HG03159 (cell line): Measurements from ENCODE around the gene PRR5L.

Experiments
- ATAC-seq: cut with Tn5 transposase; IDR thresholded peaks from one replicate; pipeline ENCODE4 v1.9.1; 2021; ENCODE audit warnings: mild to moderate bottlenecking, moderate library complexity; ENCODE audit not compliant: unreplicated experiment

The PRR5L gene

DNA sequence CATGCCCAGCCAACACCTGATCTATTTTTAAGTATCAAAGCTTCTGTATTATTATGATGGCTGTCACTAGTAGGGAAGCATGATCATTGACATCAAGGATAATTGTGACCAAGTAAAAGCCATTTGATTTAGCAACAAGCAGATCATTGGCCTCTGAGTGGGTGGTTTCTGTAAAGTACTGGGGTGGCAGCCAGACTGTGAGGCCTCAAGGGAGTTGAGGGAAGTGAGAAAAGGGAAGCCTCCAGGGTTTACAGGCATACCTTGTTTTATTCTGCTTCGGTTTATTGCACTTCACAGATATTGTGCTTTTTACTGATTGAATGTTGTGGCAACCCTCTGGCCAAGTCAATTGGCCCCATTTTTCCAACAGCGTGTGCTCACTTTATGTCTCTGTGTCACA lies 60.1 kb downstream of the PRR5L start:
- ATAC-seq = peak; percentile 42

DNA sequence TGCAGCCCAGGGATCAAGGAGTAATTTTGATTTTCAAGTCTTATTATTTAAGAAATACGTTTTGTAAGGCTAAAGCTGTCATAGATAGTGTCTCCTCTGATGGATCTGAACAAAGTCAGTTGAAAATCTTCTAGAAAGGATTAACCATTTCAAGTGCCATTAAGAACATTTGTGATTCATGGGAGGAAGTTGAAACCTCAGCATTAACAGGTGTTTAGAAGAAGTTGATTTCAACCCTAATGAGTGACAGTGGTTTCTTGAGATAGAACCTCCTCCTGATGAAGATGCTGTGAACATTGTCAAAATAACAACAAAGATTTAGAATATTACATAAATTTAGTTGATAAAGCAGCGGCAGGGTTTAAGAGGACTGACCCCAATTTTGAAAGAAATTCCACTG lies 61.7 kb downstream of the PRR5L start:
- no peak for ATAC-seq

DNA sequence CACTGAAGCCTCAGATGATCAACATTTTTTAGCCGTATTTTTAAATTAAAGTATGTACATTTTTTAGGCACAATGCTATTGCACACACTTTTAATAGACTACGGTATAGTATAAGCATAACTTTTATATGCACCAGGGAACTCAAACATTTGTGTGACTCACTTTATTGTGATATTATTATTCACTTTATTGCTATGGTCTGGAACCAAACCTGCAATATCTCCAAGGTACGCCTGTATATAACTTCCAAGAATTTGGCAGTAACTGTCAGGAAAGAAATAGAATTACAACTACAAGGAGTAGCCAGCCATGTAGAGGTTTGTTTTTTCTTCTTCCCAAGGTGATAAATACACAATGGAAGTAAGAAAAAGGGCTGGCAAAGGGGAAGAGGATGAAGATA lies 62.3 kb downstream of the PRR5L start:
- no peak for ATAC-seq

DNA sequence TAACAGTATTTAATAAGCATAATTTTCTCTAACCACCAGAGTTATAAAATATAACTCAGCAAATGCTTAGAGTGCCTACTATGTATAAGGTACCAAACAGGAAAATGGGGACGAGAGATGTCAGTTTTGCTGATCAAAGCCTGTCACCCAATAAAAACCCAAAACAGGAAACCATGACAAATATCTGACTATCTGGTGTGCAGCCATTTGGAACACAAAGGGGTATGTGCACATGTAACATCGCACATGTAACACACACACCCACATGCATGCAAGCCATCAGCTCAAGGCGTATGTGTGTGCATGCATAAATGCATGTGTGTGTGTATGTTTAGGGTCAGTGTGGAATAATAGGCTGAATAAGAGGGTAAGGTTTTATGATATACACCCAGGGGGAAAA lies 64.2 kb downstream of the PRR5L start:
- ATAC-seq = peak; percentile 35

DNA sequence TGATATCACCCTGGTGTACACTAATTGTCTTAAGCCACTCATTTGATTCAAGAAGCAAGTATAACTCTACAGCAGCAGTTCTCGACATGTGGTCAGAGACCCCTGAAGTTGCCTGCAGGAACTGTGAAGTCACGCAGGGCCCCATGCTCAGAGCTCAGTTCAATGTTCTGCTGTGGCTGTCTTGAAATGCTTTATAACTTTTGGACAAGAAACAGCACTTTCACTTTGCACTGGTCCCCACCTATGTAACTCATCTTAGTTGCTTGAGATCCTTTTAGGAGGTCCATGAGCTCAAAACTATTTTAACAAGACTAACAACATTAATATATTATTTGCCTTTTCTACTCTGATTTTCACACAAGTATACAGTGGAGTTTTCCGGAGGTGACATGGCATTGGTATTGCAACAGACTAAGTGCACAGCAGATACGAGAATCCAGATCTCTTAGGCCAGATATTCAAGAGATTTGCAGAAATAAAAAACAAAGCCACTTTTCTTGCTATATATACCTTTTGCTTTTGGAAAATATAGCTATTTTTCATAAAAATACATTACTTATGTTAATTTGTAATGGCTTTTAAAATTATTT lies 64.8 kb downstream of the PRR5L start:
- ATAC-seq = peak; percentile 35

DNA sequence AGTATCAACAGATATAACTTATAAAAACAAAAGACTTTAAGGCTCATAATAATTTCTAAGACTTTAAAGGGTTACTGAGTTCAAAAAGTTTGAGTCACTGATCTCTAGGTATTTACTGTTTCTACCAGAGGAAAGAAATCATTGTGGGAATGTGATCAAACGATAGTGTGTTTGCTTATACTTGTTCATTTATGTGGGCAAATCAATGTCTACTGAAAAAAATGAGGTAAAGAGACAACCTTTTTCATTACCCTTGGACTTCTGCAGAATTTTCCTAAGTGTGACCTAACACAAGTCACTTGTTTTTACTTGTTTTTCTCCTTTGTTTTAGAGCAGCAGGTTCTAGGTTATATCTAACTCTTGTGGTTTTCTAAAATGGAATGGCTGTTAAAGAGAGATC lies 65.4 kb downstream of the PRR5L start:
- no peak for ATAC-seq

DNA sequence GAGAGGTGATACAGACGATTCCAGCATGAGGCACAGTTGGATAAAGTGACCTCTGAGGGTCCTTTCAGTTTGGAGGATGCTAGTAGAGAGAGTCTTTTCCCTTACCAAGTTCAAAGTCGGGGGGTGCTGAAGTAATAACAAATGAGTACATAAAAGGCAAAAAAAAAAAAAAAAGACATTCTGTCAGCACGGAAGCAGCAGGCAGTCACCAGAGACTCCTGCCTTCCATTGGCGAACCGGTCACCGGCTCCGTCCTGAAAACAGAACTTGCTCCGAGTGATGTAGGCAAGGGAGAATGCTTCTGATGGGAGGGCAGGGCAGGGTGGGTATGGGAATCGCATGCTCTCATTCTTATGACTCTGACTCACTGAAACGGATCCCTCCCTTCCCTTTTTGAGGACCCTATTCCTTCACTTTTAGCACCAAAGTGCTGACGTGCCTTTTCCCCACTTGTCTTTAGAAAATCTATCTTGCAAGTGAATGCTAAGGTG lies 65.9 kb downstream of the PRR5L start:
- no peak for ATAC-seq

DNA sequence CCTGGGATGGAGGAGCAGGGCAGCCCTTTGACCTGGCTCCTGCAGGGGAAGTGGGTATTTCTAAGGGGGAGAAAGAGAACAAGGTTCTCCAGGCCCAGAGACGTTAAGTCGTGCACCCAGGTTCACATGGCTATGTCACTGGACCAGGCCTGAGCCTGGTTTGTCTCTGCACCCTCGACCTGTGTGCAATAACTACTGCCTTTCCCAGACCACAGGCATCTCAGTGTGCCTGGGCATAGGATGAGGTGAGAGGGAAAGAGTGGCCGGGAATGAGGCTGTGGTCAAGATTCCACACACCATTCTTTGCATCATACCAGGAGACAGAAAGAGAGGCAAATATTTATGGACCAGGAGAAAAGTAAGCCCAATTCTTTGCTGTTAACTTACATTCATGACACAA lies 66.8 kb downstream of the PRR5L start:
- ATAC-seq = no peak

DNA sequence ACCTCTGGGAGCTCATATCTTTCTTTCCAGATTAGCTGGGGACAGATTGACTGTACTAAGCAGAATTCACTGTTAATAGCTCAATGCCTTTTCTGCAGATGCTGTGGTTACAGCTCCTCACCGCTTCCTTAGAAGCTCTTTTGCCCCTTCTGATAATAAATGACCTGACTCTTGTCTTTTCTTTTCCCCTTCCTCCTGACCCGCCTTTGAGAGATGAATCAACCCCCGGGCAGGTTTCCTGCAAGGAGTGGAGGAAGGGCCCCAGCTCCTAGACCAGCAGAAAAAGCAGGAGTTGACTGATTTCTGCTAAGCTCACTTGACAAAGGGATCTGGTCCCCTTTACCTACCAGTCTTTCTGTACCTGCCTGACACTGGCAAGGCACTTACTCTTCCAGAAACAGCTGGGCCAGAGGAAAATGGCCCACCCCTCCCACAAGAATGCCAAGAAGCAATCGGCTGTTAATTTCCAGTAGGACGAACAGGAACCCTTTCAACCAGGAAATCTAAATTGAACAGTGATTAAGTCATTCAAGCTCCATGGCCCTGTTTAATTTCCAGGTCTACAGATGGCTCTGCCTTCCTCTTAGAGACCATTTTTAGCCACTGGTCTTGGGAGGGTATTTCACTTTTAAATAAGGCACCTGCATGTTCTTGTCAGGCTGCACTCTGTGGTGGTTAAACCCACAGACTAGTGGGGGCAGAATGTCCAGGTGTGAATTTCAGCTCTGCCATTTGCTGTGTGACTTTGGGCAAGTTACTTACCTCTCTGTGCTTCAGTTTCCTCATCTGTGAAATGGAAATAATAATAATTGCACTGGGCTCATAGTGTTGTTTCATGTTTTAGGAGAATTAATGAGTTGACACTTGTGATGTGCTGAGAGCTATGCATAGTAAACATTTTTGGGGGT lies 67.5 kb downstream of the PRR5L start:
- no peak for ATAC-seq

DNA sequence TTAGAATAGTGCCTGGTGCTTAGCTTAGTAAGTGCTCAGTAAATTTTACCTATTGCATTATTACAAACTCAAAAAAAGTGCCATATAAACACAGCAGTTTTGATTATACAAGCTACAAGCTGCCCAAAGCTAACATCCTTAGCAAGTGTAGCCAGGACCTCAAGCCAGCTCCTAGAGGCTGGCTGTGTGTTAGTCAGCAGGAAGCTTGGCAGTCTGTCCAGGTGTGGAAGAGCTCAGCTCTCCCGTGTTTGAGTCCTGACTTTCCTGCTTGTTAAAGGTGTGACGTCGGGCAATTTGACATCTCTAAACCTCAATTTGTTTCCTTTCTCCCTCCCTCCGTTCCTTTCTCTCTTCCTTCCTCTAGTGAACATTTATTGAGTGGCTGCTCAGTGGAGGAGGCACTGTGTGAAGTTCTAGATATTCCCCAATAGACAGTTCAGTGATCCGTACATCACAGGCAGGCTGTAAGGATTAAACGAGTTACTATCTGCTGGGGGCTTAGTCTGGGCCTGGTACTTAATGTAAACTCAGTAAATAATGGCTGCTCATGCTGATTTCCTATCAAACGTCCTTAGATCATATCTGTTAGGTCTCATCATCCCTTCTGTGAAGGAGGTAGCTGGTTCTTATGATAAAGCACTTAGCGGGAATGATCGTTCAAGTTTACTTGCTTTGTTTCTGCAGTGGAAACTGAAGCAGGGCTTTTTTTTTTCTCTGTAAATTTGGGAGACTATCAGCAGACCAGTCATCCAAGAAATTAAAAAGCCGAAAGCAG lies 68.7 kb downstream of the PRR5L start:
- ATAC-seq = no peak

DNA sequence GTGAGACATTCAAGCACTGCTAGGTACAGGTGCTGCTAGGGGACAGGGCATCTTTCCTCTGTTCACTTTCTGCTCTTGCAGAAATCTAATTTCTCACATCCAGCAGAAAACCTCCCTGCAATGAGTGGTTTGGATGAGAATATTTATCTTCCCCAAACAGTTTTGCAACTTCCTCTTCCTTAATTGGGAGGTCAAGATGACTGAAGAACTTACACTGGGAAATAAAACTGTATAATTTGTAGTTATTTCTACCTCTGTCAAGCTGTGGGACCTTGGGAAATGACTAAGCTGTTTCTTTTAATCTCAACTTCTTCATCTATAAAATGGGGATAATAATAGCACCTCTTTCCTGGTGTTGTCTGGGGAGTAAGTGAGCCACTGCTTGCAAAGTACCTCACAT lies 69.8 kb downstream of the PRR5L start:
- ATAC-seq = no peak

DNA sequence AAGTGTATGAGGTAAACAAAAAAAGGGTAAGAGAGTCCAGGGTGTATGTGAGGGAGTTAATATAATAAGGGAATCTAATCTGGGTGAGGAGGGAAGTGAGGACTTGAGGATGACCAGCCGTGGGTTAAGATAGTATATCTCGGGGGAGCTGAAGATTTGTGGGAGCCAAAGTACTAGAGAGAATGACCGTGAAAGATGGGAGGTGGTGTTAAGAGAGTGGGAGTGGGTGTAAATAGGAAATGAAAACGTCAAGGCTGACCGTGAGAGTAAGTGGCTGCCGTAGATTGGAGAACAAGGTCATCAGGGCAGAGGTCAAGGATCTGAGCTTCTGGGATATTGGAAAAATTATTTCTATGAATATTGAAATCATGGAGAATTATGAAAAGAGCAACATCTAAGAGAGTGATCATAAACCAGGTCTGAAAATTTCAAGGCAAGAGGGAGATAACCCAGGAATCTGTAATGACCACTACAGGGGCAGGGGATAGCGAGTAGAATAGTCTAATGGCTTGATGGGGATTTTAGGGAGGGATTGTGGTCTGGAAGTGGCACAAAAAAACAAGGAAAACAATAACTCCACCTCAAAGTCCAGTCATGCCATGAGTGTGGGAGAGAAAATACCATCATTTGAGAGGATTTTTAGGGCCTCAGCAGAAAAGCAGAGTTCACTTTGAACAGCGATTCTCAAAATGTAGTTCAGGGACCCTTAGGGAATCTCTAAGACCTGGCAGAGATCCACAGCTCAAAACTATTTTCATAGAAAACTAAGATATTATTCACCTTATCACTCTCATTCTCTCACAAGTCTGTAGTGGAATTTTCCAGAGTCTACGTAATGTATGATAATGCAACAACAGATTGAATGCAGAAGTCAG lies 72.0 kb downstream of the PRR5L start:
- ATAC-seq = no peak

DNA sequence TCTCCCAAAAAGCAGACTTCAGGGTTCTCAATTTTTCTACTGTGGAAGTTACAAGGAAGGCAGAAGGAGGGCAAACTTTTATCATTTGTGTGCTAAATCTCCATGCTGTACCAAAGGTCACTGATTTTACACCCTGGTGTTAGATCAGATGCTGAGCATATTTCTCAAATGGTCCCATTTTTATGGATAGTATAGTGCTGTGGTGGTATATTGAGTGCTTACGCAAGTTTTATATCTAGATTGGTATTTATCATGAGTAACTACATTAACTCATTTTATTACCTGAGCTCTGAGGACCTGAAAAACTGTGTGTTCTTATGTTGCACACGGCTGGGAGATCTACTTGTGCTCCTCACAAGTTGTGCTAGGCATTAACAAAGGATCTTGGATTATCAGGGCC lies 75.1 kb downstream of the PRR5L start:
- no peak for ATAC-seq

DNA sequence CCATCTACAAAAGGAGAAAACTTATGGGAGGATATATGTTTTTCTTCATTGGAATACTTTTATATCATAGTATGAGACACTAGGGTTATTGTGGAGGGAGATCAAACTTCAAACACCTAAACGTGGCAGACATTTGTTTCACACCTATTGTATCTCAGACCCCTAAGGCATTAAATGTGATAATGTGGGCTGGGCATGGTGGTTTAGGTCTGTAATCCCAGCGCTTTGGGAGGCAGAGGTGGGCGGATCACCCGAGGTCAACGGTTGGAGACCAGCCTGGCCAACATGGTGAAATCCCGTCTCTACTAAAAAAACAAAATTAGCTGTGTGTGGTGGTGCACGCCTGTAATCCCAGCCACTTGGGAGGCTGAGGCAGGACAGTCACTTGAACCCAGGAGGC lies 75.5 kb downstream of the PRR5L start:
- ATAC-seq = no peak

DNA sequence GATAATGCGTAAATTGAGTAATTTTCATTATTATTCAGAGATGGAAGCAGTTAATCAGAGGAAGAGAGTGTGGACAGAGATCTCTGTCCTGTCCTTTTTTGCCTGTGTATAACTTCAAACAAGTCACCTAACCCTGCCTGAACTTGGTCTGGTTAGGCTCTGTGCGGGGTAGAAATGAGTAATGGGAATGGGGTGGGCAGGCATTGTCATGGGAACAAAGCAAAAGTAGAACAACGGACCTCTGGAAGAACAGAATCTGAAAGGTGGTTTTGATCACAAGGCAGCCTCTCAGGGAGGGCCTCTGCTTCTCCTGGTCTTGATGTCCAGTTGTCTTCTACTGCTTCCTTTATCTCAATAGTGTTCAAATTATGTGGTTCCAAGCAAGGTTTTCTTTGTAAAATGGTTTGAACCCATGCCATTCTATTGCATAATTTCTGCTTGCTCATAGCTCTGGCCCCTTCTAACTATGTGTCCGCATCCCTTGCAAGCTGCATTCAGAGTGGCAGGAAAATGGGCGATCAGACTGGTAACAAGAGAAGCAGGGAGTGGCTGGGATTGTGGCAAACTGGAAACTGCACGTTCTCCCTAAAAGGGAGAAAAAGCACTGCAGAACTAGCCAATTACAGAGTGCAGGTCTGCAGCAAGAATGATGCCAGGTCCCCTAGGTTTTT lies 76.1 kb downstream of the PRR5L start:
- no peak for ATAC-seq

DNA sequence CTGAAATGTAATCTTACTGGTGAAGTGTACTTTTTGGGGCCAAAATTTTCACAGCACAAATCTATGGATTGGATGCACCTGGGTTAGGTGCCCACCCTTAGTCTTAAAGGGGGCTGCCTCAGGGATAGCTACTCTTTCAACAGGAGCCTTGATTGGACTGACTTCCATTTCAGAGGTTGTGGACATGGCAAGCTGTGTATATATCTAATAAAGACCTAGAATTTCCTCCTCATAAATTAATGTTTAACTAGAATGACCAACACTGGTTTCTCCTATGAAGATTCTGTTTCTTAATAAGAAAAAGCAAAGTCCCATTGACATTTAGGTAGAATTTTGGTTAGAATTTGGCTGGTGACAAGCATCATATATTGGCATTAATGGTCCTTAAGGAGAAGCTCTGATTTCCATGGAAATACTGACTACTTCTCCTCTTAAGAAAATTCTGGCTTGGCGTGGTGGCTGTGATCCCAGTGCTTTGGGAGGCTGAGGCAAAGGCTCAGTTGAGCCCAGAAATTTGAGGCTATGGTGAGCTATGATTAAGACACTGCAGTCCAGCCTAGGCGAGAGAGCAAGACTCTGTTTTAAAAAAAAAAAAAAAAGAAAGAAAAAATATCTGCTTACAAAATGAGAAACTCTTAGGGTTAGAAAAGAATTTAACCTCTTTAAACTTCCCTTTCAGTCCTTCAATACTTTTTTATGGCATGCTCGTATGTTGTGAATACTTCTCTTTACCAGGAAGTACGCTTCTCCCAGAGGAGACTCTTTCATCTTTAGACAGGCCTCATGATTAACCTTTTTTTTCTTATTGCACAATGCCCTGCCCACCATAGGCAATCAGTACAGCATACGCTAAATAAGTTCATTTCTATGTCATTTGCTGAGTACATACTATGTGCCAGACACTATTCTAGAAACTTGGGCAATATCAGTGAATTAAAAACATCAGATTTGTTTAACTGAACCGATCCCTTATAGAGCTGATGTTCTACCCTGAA lies 77.2 kb downstream of the PRR5L start:
- no peak for ATAC-seq

DNA sequence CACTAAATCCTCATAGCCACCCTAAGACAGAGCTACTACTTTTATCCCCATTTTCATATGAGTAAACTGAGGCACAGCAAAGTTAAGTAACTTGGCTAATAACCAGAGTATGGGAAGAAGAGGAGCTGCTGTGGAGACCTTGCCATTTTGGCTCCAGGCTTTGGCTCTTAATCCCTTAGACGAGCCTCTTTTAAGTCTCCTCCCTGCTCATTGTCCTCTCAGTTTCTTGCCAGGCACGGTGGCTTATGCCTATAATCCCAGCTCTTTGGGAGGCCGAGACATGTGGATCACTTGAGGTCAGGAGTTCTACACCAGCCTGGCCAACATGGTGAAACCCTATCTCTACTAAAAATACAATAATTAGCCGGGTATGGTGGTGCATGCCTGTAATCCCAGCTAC lies 78.6 kb downstream of the PRR5L start:
- ATAC-seq = no peak

DNA sequence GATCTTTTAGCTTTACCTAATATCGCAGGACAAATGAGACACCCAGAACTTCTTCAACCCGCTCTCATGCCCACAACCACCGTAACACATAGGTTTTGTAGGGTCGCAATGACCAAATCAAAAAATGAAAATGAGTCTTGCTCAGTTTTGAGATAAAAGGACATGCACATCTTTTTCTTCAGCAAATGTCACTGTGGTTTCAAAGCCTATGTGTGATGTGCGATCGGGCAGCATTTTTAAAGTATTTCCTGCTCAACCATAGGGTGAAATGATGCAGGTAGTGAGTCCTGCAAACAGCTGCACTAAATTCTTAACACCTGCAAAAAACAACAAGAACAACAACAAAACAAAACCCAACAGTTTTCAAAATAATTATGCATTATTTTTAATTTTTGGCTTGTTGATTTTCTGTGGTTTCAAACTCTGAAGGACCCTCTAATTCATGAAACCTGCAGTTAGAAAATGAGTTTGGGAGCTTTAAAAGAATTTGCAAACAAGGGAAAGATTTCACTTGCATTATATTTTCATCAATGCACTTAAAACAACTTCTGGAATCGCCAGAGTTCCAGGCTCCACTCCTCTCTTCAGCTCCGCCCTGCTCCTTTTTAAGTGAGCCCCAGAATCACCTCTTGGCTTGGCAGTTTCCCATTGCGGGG lies 79.4 kb downstream of the PRR5L start:
- ATAC-seq = no peak
